Pancreas (tissue), 10 donors: ENCODE measurements around the gene MARK1. TPM values are rescaled to one million over a fixed set of nuclear protein-coding genes. Genes with fewer than 3 reads are reported as not detected.

Experiments
- ATAC-seq, 4 donors: fragments of 200-7000 bp; cut with Tn5 transposase; one replicate each; pipeline versions ENCODE4 v1.8.0 to v1.9.1; 2020; ENCODE audit warnings: mild to moderate bottlenecking in 4 of 4, moderate library complexity in 4 of 4
- DNase-seq, 6 donors: peaks; one replicate each; pipeline ENCODE4 v3.0.0-alpha.2; 2020
- FAIRE-seq: peaks from 2 replicates; lab custom pipeline; 2012; peaks lifted over from hg19 to GRCh38; lab: Jason Lieb, UNC
- H3K27ac ChIP-seq, 4 donors: fragments of 200-600 bp; sonication (generic); 1 replicate in 3 of 4; 2 replicates in 1 of 4; pipeline versions ENCODE4 v1.5.0 to v1.8.0; 2020
- H3K27me3 ChIP-seq, 4 donors: fragments of 200-600 bp; one replicate each; pipeline ENCODE4 v1.8.0; 2021
- H3K36me3 ChIP-seq, 3 donors: fragments of 200-600 bp; sonication (generic) in 1 of 3; one replicate each; pipeline versions ENCODE4 v1.5.0 to v1.8.0; 2020 to 2021
- H3K4me1 ChIP-seq, 3 donors: fragments of 200-600 bp; one replicate each; pipeline ENCODE4 v1.8.0; 2021
- H3K4me3 ChIP-seq, 4 donors: fragments of 200-600 bp; sonication (generic) in 2 of 4; one replicate each; pipeline versions ENCODE4 v1.5.0 to v1.8.0; 2020 to 2021
- H3K9me3 ChIP-seq, 4 donors: fragments of 200-600 bp; one replicate each; pipeline ENCODE4 v1.8.0; 2021
- WGBS, 2 donors: extraction: QIAGEN DNeasy Blood & Tissue Kit; methylation state at CpG; one replicate each; pipeline ENCODE4 v1.1.7; 2013; 5-methylcytosine and 5-hydroxymethylcytosine counted together
- intact Hi-C, 3 donors: fragments of 100-400 bp; cut with DNase I; formaldehyde crosslinking; loops; one replicate each; pipeline versions ENCODE4 v1.11.1 to v1.14.2; 2022
- polyA plus RNA-seq, 2 donors: library from polyadenylated mRNA; stranded (reverse); fragments of 200-250 nt; gene quantifications; one replicate each; pipeline ENCODE4 v1.2.3, GENCODE V29; 2013
- total RNA-seq, 6 donors: library from RNA; stranded (reverse); fragmentation: NEBNext Ultra II Directional in 4 of 6; extraction: Animal tissue kit (Norgen Biotek cat#: 25700) in 4 of 6; gene quantifications; one replicate each; pipeline versions ENCODE4 v1.2.1 to v1.2.4, GENCODE V29; 2021 to 2023
- TF ChIP-seq, protein P1 (sequence below), 4 donors: fragments of 200-600 bp; sonication (generic) in 3 of 4; IDR thresholded peaks; one replicate each; pipeline versions ENCODE4 v1.5.0 to v1.8.0; 2021; ENCODE audit warnings: antibody characterized with exemption in 4 of 4
- donor health status: healthy with polysubstance abuse.
- donor health status: DM: no; HTN: no; CAD: no; lungs with moderate emphysema.
- donor health status: DM: no; HTN: no; CAD: no.
- donor health status: control.
- donor health status: control.
- donor health status: Bipolar disorder and iron deficiency.
- donor health status: DM: yes; HTN: yes; CAD: no.
- donor health status: DM: no; HTN: no; CAD: no.
- donor health status: DM: no; HTN: no; CAD: no.
- donor health status: DM: yes; HTN: yes; CAD: no.

The MARK1 gene
- total and polyA plus RNA-seq, 8 donors, result 0.84 to 3.5 (median 1.4) TPM

- Histone ChIP-seq H3K27ac (no peak overlapping the region), H3K4me1 (no peaks in the 10 kb centered on the region), H3K27me3 (no peaks in the 10 kb centered on the region), H3K9me3 (no peaks in the 10 kb centered on the region), H3K36me3 (no peaks in the 10 kb centered on the region), H3K4me3 (no peak overlapping the region)
- DNase-seq (no peak), FAIRE-seq (no peak), ATAC-seq (no peak)
- TF ChIP-seq, protein P1, sequence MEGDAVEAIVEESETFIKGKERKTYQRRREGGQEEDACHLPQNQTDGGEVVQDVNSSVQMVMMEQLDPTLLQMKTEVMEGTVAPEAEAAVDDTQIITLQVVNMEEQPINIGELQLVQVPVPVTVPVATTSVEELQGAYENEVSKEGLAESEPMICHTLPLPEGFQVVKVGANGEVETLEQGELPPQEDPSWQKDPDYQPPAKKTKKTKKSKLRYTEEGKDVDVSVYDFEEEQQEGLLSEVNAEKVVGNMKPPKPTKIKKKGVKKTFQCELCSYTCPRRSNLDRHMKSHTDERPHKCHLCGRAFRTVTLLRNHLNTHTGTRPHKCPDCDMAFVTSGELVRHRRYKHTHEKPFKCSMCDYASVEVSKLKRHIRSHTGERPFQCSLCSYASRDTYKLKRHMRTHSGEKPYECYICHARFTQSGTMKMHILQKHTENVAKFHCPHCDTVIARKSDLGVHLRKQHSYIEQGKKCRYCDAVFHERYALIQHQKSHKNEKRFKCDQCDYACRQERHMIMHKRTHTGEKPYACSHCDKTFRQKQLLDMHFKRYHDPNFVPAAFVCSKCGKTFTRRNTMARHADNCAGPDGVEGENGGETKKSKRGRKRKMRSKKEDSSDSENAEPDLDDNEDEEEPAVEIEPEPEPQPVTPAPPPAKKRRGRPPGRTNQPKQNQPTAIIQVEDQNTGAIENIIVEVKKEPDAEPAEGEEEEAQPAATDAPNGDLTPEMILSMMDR (IDR thresholded peaks at IDR 0.05), result no peak
- intact Hi-C loops, result no loop called here
- 87 to 91% methylated on average over 1 of the region's 1 CpG for WGBS, 2 donors
These were observed 127.6 kb downstream of the MARK1 start for GRCh38 chr1:220655509-220655908.

- H3K9me3 ChIP-seq, result no peaks in the 10 kb centered on the region
- no peaks in the 10 kb centered on the region for H3K36me3 ChIP-seq
- H3K4me1 ChIP-seq, result no peaks in the 10 kb centered on the region
- TF ChIP-seq, protein P1 (IDR thresholded peaks at IDR 0.05), result no peak
- no peaks in the 10 kb centered on the region for H3K27me3 ChIP-seq
- FAIRE-seq (no peak), ATAC-seq (no peak), DNase-seq (no peak)
- H3K27ac ChIP-seq, result no peak overlapping the region
- H3K4me3 ChIP-seq, result no peak overlapping the region
- intact Hi-C loops, result no loop called here
These were observed 128.2 kb downstream of the MARK1 start for GRCh38 chr1:220655961-220656740.

GRCh38 chr1:220666349-220666748, 138.4 kb downstream of the MARK1 start:
- intact Hi-C loops, result no loop called here
- ATAC-seq (no peak), DNase-seq (no peak), FAIRE-seq (no peak)
- H3K27me3 ChIP-seq, result no peaks in the 10 kb centered on the region
- no peaks in the 10 kb centered on the region for H3K36me3 ChIP-seq
- 68 to 74% methylated on average over 3 of the region's 3 CpGs for WGBS, 2 donors
- TF ChIP-seq, protein P1 (IDR thresholded peaks at IDR 0.05), result no peak
- no peaks in the 10 kb centered on the region for H3K9me3 ChIP-seq
- H3K4me3 ChIP-seq, result no peak overlapping the region
- H3K27ac ChIP-seq, result no peak overlapping the region
- H3K4me1 ChIP-seq, result no peaks in the 10 kb centered on the region

- Histone ChIP-seq H3K36me3 (no peaks in the 10 kb centered on the region), H3K4me1 (no peaks in the 10 kb centered on the region), H3K27me3 (no peaks in the 10 kb centered on the region), H3K4me3 (no peak overlapping the region), H3K27ac (no peak overlapping the region), H3K9me3 (no peaks in the 10 kb centered on the region)
- intact Hi-C loops, result no loop called here
- TF ChIP-seq, protein P1 (IDR thresholded peaks at IDR 0.05), result no peak
- ATAC-seq (no peak), FAIRE-seq (no peak), DNase-seq (no peak)
- WGBS, 2 donors, result 61 to 76% methylated on average over 1 of the region's 1 CpG
These were observed 141.1 kb downstream of the MARK1 start for GRCh38 chr1:220669005-220669404.

GRCh38 chr1:220670365-220670764, 142.4 kb downstream of the MARK1 start:
- no peaks in the 10 kb centered on the region for H3K36me3 ChIP-seq
- intact Hi-C loops, result no loop called here
- no peak for DNase-seq
- H3K4me3 ChIP-seq, result no peak overlapping the region
- H3K4me1 ChIP-seq, result no peaks in the 10 kb centered on the region
- no peak overlapping the region for H3K27ac ChIP-seq
- no peaks in the 10 kb centered on the region for H3K9me3 ChIP-seq
- no peak for ATAC-seq
- TF ChIP-seq, protein P1 (IDR thresholded peaks at IDR 0.05), result no peak
- no peak for FAIRE-seq
- no peaks in the 10 kb centered on the region for H3K27me3 ChIP-seq
